GM12878 (cell line): Measurements from ENCODE around the gene HSBP1. TPM values are rescaled to one million over a fixed set of nuclear protein-coding genes. Genes with fewer than 3 reads are reported as not detected.

Experiments
- ATAC-seq: fragments of 200-7000 bp; cut with Tn5 transposase; 3 replicates; pipeline ENCODE4 v1.9.1; 2020; ENCODE audit warnings: mild to moderate bottlenecking, moderate library complexity
- BruUV-seq: library from RNA; stranded (reverse); fragments of 400-500 nt; replicated peaks from 2 replicates; lab custom pipeline; 2021; lab: Mats Ljungman, UMichigan
- CTCF ChIA-PET: fragments of 300-600 bp; sonication (Branson Sonifier 250); formaldehyde crosslinking; extraction: SDS; loops from one replicate; lab custom pipeline; 2021; ENCODE audit warnings: inconsistent platforms; lab: Yijun Ruan, JAX
- POLR2A ChIA-PET: fragments of 350-600 bp; formaldehyde crosslinking; extraction: SDS; loops from one replicate; lab custom pipeline; 2021; ENCODE audit warnings: inconsistent platforms; lab: Charles Lee
- RAD21 ChIA-PET: fragments of 300-600 bp; sonication (Branson Sonifier 250); formaldehyde crosslinking; loops from one replicate; lab custom pipeline; 2023; ENCODE audit warnings: antibody characterized with exemption; ENCODE audit not compliant: unreplicated experiment; lab: Charles Lee
- SMC1A ChIA-PET: fragments of 300-600 bp; sonication (Branson Sonifier 250); formaldehyde crosslinking; loops from one replicate; lab custom pipeline; 2023; ENCODE audit not compliant: unreplicated experiment, uncharacterized antibody; lab: Charles Lee
- DNase-seq: peaks from one replicate; pipeline ENCODE4 v3.0.0-alpha.2; 2011; ENCODE audit warnings: low read depth, low spot score
- FAIRE-seq: peaks from 3 replicates; lab custom pipeline; 2011; peaks lifted over from hg19 to GRCh38; lab: Jason Lieb, UNC
- H2AFZ ChIP-seq: 2 replicates; pipeline ENCODE4 v1.6.0; 2011; ENCODE audit warnings: low read depth, low read length, control low read depth; ENCODE audit not compliant: control insufficient read depth
- H3K27ac ChIP-seq: 2 replicates; pipeline ENCODE4 v1.5.1; 2011; ENCODE audit warnings: control low read depth; ENCODE audit not compliant: control insufficient read depth, insufficient read depth
- H3K27me3 ChIP-seq, 2 experiments: replicated peaks in 1 of 2; 2 replicates each; pipeline versions ENCODE4 v1.6.0 to v1.6.1; 2011; ENCODE audit warnings: low read length in 1 of 2; ENCODE audit not compliant: control insufficient read depth in 2 of 2, insufficient read depth in 2 of 2
- H3K36me3 ChIP-seq, 2 experiments: 2 replicates each; pipeline ENCODE4 v1.5.1; 2011; ENCODE audit warnings: low read length in 1 of 2; ENCODE audit not compliant: control insufficient read depth in 2 of 2, insufficient read depth in 2 of 2
- H3K4me1 ChIP-seq: 2 replicates; pipeline ENCODE4 v1.6.1; 2011; ENCODE audit warnings: mild to moderate bottlenecking, low read length, moderate library complexity, mixed read lengths; ENCODE audit not compliant: control insufficient read depth, insufficient read depth
- H3K4me2 ChIP-seq: 2 replicates; pipeline ENCODE4 v1.6.0; 2011; ENCODE audit warnings: control low read depth; ENCODE audit not compliant: control insufficient read depth, insufficient read depth
- H3K4me3 ChIP-seq: fragments of 200-600 bp; sonication (generic); 2 replicates; pipeline ENCODE4 v1.5.1; 2016
- H3K79me2 ChIP-seq: 2 replicates; pipeline ENCODE4 v1.6.0; 2011; ENCODE audit warnings: low read length; ENCODE audit not compliant: control insufficient read depth, insufficient read depth
- H3K9ac ChIP-seq: 2 replicates; pipeline ENCODE4 v1.8.0; 2011; ENCODE audit warnings: low read length, control low read depth, mixed read lengths; ENCODE audit not compliant: control insufficient read depth, insufficient read depth
- H3K9me3 ChIP-seq: replicated peaks from 3 replicates; pipeline ENCODE4 v1.5.1; 2011; ENCODE audit warnings: mild to moderate bottlenecking, low read length; ENCODE audit not compliant: control insufficient read depth, insufficient read depth
- H4K20me1 ChIP-seq: 2 replicates; pipeline ENCODE4 v1.6.0; 2011; ENCODE audit not compliant: control insufficient read depth, insufficient read depth
- BMI1 ChIP-seq: fragments of 450-650 bp; IDR thresholded peaks from 2 replicates; pipeline ENCODE4 v1.6.1; 2016; ENCODE audit warnings: mild to moderate bottlenecking, moderate library complexity, borderline replicate concordance
- CHD2 ChIP-seq: IDR thresholded peaks from 2 replicates; pipeline ENCODE4 v1.6.1; 2011; ENCODE audit warnings: low read depth, low read length, improper control_type of control experiment, borderline replicate concordance
- IKZF2 ChIP-seq, 2 experiments: fragments of 450-650 bp; IDR thresholded peaks; 2 replicates each; pipeline ENCODE4 v1.6.1; 2017; ENCODE audit warnings: mild to moderate bottlenecking in 2 of 2, moderate library complexity in 2 of 2
- MYB ChIP-seq: fragments of 150-350 bp; IDR thresholded peaks from 2 replicates; pipeline ENCODE4 v1.6.1; 2014; ENCODE audit warnings: mild to moderate bottlenecking, low read depth, low read length, borderline replicate concordance
- PRDM15 ChIP-seq: fragments of 450-650 bp; formaldehyde crosslinking; IDR thresholded peaks from 2 replicates; pipeline ENCODE4 v1.4.0; 2020; ENCODE audit warnings: mild to moderate bottlenecking, moderate library complexity
- RUNX3 ChIP-seq: IDR thresholded peaks from 2 replicates; pipeline ENCODE4 v1.6.1; 2012; ENCODE audit warnings: low read length, inconsistent platforms
- WGBS: methylation state at CpG from one replicate; pipeline ENCODE4 v1.1.6; 2016; ENCODE audit warnings: low lambda C conversion rate; ENCODE audit not compliant: insufficient replicate concordance, insufficient coverage; ENCODE audit errors: missing lambda C conversion rate; 5-methylcytosine and 5-hydroxymethylcytosine counted together
- in situ Hi-C: fragments of 300-500 bp; cut with MboI; formaldehyde crosslinking; loops from 9 replicates; pipeline ENCODE4 v1.14.3; 2018; ENCODE audit warnings: mixed read lengths
- intact Hi-C: fragments of 100-400 bp; cut with micrococcal nuclease; formaldehyde crosslinking; loops from one replicate; pipeline ENCODE4 v1.14.2; 2022; ENCODE audit not compliant: unreplicated experiment
- polyA plus RNA-seq, 11 experiments: library from polyadenylated mRNA; depleted of rRNA in 4 of 11; unstranded in 6 of 11; stranded (reverse) in 5 of 11; fragments of >200 nt; fragmentation: Nextera tagmentation in 4 of 11; fragmentation: Illumina TruSeq in 1 of 11; extraction: Ambion mirVana in 4 of 11; extraction: Trizol in 1 of 11; gene quantifications; 1 replicate in 1 of 11; 2 replicates in 10 of 11; pipeline versions ENCODE4 v1.2.1 to v1.2.3, GENCODE V29; 2011 to 2016; ENCODE audit warnings: inconsistent platforms in 2 of 11, missing spikeins in 2 of 11, low read depth in 1 of 11
- total RNA-seq, 4 experiments: library from RNA; depleted of rRNA in 3 of 4; stranded (reverse); fragments of >200 nt in 3 of 4; fragmentation: Illumina TruSeq in 1 of 4; extraction: Trizol in 1 of 4; gene quantifications; 2 replicates each; pipeline versions ENCODE4 v1.2.1 to v1.2.3, GENCODE V29; 2013 to 2021

The HSBP1 gene
- total and polyA plus RNA-seq, 10 of the 15 experiments (the other 5 are each of a cell fraction or from before 2014, with no cell fraction given) = 26.6 to 263 (median 95.7) TPM

DNA sequence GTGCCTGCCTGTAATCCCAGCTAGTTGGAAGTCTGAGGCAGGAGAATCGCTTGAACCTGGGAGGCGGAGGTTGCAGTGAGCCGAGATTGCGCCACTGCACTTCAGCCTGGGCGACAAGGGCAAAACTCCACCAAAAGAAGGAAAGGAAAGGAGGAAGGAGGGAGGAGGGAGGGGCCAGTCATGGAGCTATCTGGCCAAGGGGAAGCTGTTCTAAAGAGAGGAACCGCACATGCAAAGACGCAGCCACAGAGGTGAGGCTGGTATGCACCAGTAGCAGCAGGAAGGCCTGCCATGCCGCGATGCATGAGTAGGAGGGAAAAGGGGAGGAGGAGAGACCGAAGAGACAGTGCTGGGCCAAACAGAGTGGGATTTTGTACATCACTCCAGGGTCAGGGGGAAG lies 35.9 kb downstream of the HSBP1 start:
- no peak for ATAC-seq
- no peak overlapping the region for H3K27ac ChIP-seq
- no peaks in the 10 kb centered on the region for H3K79me2 ChIP-seq
- WGBS = 6% methylated on average over 10 of the region's 10 CpGs
- no peak for FAIRE-seq
- CTCF ChIA-PET = no interaction called here
- no peaks in the 10 kb centered on the region for H4K20me1 ChIP-seq
- H3K9me3 ChIP-seq = no peaks in the 10 kb centered on the region
- H3K36me3 ChIP-seq = no peaks in the 10 kb centered on the region
- DNase-seq = no peak
- no peak overlapping the region for H2AFZ ChIP-seq
- no peak overlapping the region for H3K9ac ChIP-seq
- no peak overlapping the region for H3K4me2 ChIP-seq
- H3K4me1 ChIP-seq = no peaks in the 10 kb centered on the region
- in situ Hi-C loops = no loop called here
- H3K4me3 ChIP-seq = no peak overlapping the region
- no peak for TF ChIP-seq MYB
- TF ChIP-seq BMI1 = no peak
- TF ChIP-seq PRDM15 (CRISPR knock-in tag) = no peak
- no peak for TF ChIP-seq CHD2
- no peak for TF ChIP-seq IKZF2 (IDR thresholded peaks at IDR 0.05)
- TF ChIP-seq RUNX3 = no peak
- intact Hi-C loops = no loop called here
- SMC1A ChIA-PET = interaction anchor here (1.0 kb wide), 1 partner anchor 16 kb away, joined by 3 read pairs; no protein-coding TSS in a partner anchor
- POLR2A ChIA-PET = no interaction called here
- H3K27me3 ChIP-seq = peaks cover 0 to 1% of the 10 kb centered on the region in 2 experiments; a peak in 1 of 4 replicates
- no TSS peak for BruUV-seq
- RAD21 ChIA-PET = interaction anchor here (1.5 kb wide), 1 partner anchor 17 kb away, joined by 5 read pairs; no protein-coding TSS in a partner anchor
